A549 treated with CpdA at 1 μM for 4 hours (cell line): Measurements from ENCODE around the gene CABLES2. TPM values are rescaled to one million over a fixed set of nuclear protein-coding genes. Genes with fewer than 3 reads are reported as not detected.

Experiments
- total RNA-seq: library from RNA; stranded (reverse); fragments of 200-300 nt; extraction: Qiagen RNA extraction; gene quantifications from 5 replicates; pipeline ENCODE4 v1.2.3, GENCODE V29; 2022; ENCODE audit warnings: low read depth

Gene CABLES2, protein sequence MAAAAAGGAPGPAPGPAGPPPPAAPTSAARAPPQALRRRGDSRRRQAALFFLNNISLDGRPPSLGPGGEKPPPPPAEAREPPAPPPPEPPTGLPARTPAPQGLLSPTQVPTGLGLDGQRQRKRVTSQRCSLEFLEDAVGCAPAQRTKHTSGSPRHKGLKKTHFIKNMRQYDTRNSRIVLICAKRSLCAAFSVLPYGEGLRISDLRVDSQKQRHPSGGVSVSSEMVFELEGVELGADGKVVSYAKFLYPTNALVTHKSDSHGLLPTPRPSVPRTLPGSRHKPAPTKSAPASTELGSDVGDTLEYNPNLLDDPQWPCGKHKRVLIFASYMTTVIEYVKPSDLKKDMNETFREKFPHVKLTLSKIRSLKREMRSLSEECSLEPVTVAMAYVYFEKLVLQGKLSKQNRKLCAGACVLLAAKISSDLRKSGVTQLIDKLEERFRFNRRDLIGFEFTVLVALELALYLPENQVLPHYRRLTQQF
- total RNA-seq, result 4.5 to 5.9 TPM (median 5.1 TPM) in 5 replicates

DNA sequence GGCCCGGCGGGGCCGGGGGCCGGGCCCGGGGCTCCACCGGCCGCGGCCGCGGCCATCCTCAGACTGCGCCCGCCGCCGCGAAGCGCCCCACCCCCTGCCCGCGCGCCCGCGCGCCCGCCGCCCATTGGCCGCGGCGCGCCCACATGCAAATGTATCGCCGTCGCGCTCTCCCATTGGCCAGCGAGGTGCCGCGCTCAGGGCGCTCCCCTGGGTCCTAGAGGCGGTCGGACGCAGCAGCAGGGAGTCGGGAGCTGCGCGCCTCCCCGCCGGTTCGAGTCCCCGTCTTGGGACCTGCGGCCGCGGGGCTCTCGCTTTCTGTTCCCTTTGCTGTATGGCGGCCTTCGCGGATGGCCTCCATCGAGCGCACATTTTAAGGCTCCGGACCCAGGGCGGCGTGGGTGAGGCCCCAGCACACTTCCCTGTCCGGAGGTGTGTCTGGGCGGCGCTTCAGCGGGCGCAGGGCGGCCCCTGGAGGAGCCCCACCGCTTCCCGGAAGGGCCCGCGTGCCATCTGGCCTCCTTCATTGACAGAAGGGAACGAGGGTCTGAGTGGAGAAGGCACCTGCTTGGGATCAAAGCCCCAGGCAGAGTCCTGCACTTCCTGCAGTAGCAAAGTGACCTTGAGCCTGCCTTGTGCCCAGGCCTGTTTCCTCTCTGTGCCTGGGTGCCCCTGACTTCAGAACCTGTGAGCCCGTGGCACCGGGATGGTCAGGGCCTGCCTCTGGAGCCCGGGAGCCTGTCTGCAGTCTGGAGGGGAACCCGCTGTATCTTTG lies at the start of gene CABLES2:
CABLES2 (minus strand) TSS at position 65 of the 772 bp plus-strand sequence; CDS start at position 56, 9 bp downstream.

DNA sequence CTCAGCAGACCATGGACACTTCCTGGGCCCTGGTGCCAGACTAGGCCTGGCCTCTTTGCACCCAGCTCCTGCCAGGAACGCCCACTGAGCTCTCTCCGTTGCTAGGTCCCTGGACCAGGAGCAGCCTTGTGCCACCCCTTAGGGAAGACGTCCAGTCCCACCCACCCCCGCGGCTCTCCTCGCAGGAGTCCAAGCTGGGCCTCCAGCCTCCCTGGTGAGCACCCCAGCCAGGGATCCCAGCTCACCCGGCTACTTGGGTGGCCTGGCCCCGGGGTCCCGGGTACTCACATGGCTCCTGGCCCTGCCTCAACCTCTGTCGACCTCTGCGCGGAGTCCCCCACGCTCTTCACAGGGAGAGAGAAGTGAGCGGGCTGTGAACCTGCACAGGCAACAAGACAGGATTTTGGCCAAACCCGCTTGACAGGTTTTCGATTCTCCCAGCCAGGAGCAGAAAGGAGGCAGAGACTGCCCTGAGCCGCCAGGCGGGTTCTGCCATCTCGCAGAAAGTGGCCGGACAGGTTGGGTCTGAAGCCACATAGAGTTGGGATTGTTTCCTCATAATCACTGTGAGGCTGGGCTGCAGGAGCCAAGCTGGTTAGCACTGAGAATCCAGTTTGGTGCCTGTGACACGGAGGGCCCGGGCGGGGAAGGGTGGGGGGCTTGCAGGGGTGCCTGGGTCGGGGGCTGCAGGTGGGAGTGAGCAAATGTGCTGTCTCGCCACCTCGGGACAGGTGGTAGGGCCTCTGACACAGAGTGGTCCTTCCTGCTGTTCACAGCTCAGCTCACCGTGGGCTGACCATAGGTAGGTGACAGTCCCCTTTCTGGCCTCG lies 20.3 kb upstream of the CABLES2 start, which contains the start of gene RBBP8NL:
RBBP8NL (minus strand) TSS at position 368 of the 830 bp plus-strand sequence. CDS start 7,892 bp downstream, outside the sequence.

DNA sequence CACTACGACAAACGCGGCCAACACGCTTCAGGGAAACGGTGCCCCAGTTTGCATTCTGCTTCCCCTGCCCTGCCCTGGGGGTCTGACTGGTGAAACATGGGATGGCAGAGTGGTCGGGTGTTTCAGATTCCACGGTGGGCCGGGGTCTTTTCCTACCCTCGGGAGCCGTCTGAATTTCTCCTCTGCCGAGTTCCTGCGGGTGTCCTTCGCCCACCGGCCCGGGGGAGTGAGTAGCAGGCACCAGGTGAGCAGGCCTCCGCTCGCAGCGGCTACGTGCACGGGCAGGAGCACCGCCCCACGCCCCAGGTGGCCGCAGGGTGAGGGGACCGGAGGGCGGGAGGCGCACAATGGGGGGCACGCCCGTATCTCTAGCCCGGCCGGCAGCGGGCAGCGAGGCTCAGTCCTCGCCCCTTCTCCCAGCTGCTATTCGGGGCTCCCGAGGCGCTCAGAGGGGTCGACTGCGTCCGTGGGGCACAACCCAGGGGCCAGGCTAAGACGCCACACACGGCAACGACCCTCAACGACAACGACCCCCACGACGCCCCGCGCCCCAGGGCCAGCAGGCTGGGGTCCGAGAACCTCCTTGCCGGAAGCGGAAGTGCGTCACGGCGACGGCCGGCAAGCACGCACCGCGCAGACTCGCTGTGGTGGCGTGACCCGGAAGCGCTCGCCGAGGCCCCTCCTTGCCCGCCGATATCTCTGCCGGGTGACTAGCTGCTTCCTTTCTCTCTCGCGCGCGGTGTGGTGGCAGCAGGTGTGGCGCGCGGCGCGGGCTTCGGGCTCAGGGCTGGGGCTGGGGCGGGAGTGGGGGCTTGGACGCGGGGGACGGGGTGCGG lies 20.5 kb downstream of the CABLES2 start, which contains the start of gene RPS21:
RPS21 (plus strand) TSS at position 721 of the 836 bp plus-strand sequence. CDS start 236 bp downstream, outside the sequence.

DNA sequence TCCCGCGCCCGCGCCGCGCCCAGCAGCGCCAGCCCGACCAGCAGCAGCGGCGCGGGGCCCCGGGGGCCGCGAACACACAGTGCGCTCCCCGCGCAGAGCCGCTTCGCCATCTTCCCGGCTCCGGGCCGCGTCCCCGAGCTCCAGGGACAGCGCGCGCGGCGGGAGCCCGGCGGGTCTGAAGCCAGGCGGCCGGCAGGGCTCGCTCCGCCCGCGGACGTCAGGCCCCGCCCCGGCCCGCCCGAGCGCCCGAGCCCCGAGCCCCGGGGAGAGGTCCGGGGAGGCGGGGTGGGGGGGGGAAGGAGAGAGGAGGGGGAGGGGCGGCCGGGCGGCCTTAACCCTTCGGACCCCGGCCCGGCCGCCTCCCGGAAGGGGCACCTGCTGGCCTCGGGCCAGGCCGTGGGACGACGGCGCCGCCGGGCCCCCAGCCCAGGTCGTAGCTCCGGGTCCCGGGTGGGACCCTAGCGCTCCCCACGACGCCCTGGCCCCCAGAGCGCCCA lies 39.9 kb downstream of the CABLES2 start, which contains the start of gene LAMA5:
LAMA5 (minus strand) TSS at position 177 of the 497 bp plus-strand sequence; CDS start at position 110, 67 bp downstream.

Other genes starting within 250 kb of the CABLES2 start
- gene MTG2, start 224.3 kb downstream of the CABLES2 start, total RNA-seq, result 29.0 to 39.8 TPM (median 36.0 TPM) in 5 replicates
- not detected in 5 replicates for gene HRH3, start 187.0 kb downstream of the CABLES2 start, total RNA-seq
- gene OSBPL2, start 168.8 kb downstream of the CABLES2 start, total RNA-seq, result 17.8 to 22.5 TPM (median 19.1 TPM) in 5 replicates
- 152 to 198 TPM (median 187 TPM) in 5 replicates for gene ADRM1, start 104.3 kb downstream of the CABLES2 start, total RNA-seq
- 251 to 434 TPM (median 357 TPM) in 5 replicates for gene LAMA5, start 40.0 kb downstream of the CABLES2 start, total RNA-seq
- gene RPS21, start 20.2 kb downstream of the CABLES2 start, total RNA-seq, result 2,597 to 3,023 TPM (median 2,825 TPM) in 5 replicates
- 0.03 to 0.05 TPM in 2 of 5 replicates, not detected in the others for gene RBBP8NL, start 20.3 kb upstream of the CABLES2 start, total RNA-seq
- 0.58 to 0.93 TPM (median 0.69 TPM) in 5 replicates for gene GATA5, start 68.7 kb upstream of the CABLES2 start, total RNA-seq
- gene SLCO4A1, start 235.2 kb upstream of the CABLES2 start, total RNA-seq, result 4.5 to 9.1 TPM (median 8.6 TPM) in 5 replicates